Heart left ventricle (tissue), 13 donors: ENCODE measurements around the gene DSG2.

Experiments used
- CTCF ChIP-seq, 12 donors: fragments of 200-600 bp; sonication (generic) in 4 of 12; IDR thresholded peaks; one replicate each; pipeline versions ENCODE4 v1.5.0 to v1.8.0; 2018 to 2022; ENCODE audit warnings: antibody characterized with exemption in 12 of 12, mild to moderate bottlenecking in 5 of 12
- POLR2A ChIP-seq, 2 donors: fragments of 450-650 bp; IDR thresholded peaks; one replicate each; pipeline ENCODE4 v1.6.1; 2017; ENCODE audit warnings: antibody characterized with exemption in 2 of 2, mild to moderate bottlenecking in 2 of 2, moderate library complexity in 2 of 2
- donor health status: ischemic (EF 13 %, LVEDD 7.1; RV severe dilation, severe dysfunction).
- donor health status: DM: no; HTN: yes; CAD: no.
- donor health status: DM: no; HTN: no; CAD: no.
- donor health status: ischemic (EF 25% LVEDD 6.9; RV normal size, moderate dysfunction).
- donor health status: ischemic (EF 25% LVEDD 5.7; RV mildly dilated, moderate dysfunction).
- donor health status: ischemic (EF 35%, LVEDD 5.7; RV mildly dilated, moderate dysfunction).
- donor health status: nonischemic (EF 11% LVEDD 7.7; RV severe dilation, severe dysfunction).
- donor health status: DM: yes; HTN: yes; CAD: no.
- donor health status: PGD.
- donor health status: ischemic (EF 29% LVEDD 5.4; RV normal size, mild dysfunction).
- donor health status: nonischemic (EF 23%, LVEDD 6.1; RV moderate dilation, normal function).

GRCh38 chr18:31575515-31576257 lies 77.7 kb downstream of the DSG2 start:
- TF ChIP-seq POLR2A (IDR thresholded peaks at IDR 0.05) (no peak), CTCF (IDR thresholded peaks at IDR 0.05) (no peak)
